Fibroblast of skin of right quadriceps (primary cell): ENCODE measurements around the gene MACIR.
"Not testable (repeated sequence)": the region's sequence is repeated elsewhere in the genome, so short reads cannot be mapped to it uniquely, and the experiment has no call there.

Experiments used
- DNase-seq: peaks from one replicate; pipeline ENCODE4 v3.0.0-alpha.2; 2013

MACIR gene

GRCh38 chr5:103258368-103258956 lies at the start of gene MACIR:
Gene MACIR, plus strand, starts transcription at chr5:103258763. Its CDS starts 17,157 bp downstream, at chr5:103275920.
- peak; percentile 98 for DNase-seq

GRCh38 chr5:103209065-103209464 lies 49.5 kb upstream of the MACIR start:
- no peak for DNase-seq

- no peak for DNase-seq
Observed at GRCh38 chr5:103210952-103211351, 47.6 kb upstream of the MACIR start.

GRCh38 chr5:103211576-103212561 lies 46.7 kb upstream of the MACIR start:
- DNase-seq = peak; percentile 9

GRCh38 chr5:103216137-103216536 lies 42.4 kb upstream of the MACIR start:
- no peak for DNase-seq

- no peak for DNase-seq
Observed at GRCh38 chr5:103216697-103217096, 41.9 kb upstream of the MACIR start.

- no peak for DNase-seq
Observed at GRCh38 chr5:103217101-103217500, 41.5 kb upstream of the MACIR start.

GRCh38 chr5:103218164-103218563 lies 40.4 kb upstream of the MACIR start:
- peak; percentile 16 for DNase-seq

- not testable (repeated sequence) for DNase-seq
Observed at GRCh38 chr5:103219074-103219473, 39.5 kb upstream of the MACIR start.

GRCh38 chr5:103223031-103223955 lies 35.3 kb upstream of the MACIR start:
- no peak for DNase-seq

GRCh38 chr5:103224118-103224893 lies 34.3 kb upstream of the MACIR start:
- DNase-seq = peak; percentile 74

GRCh38 chr5:103224894-103225246 lies 33.7 kb upstream of the MACIR start:
- DNase-seq = no peak

- DNase-seq = no peak
Observed at GRCh38 chr5:103228061-103228460, 30.5 kb upstream of the MACIR start.

GRCh38 chr5:103228588-103228987 lies 30.0 kb upstream of the MACIR start:
- no peak for DNase-seq

GRCh38 chr5:103232393-103232999 lies 26.1 kb upstream of the MACIR start:
- peak; percentile 46 for DNase-seq

- DNase-seq = peak; percentile 24
Observed at GRCh38 chr5:103234239-103234975, 24.2 kb upstream of the MACIR start.

GRCh38 chr5:103235891-103236290 lies 22.7 kb upstream of the MACIR start:
- DNase-seq = no peak

- DNase-seq = no peak
Observed at GRCh38 chr5:103237778-103238177, 20.8 kb upstream of the MACIR start.

GRCh38 chr5:103243665-103244064 lies 14.9 kb upstream of the MACIR start:
- DNase-seq = peak; percentile 7

- DNase-seq = no peak
Observed at GRCh38 chr5:103244398-103244797, 14.2 kb upstream of the MACIR start.

GRCh38 chr5:103245761-103246160 lies 12.8 kb upstream of the MACIR start:
- no peak for DNase-seq
